GM19455 (cell line): ENCODE measurements around the gene EPB42.

ENCODE experiments used
- ATAC-seq: cut with Tn5 transposase; IDR thresholded peaks from one replicate; pipeline ENCODE4 v1.9.1; 2021; ENCODE audit not compliant: unreplicated experiment

The EPB42 gene

GRCh38 chr15:43220991-43221403, at the start of gene EPB42:
EPB42 (minus strand) TSS chr15:43221018; CDS start chr15:43220825, 193 bp downstream.
- no peak for ATAC-seq

GRCh38 chr15:43270113-43270665, 49.4 kb upstream of the EPB42 start:
- ATAC-seq: no peak

GRCh38 chr15:43268111-43269105, 47.6 kb upstream of the EPB42 start:
- no peak for ATAC-seq

- no peak for ATAC-seq
Observed at GRCh38 chr15:43267439-43267838, 46.6 kb upstream of the EPB42 start.

GRCh38 chr15:43266834-43267233, 46.0 kb upstream of the EPB42 start, which contains the start of gene TGM5:
TGM5 (minus strand) TSS chr15:43266928; CDS start chr15:43266849, 79 bp downstream.
- ATAC-seq: no peak

GRCh38 chr15:43266386-43266785, 45.6 kb upstream of the EPB42 start:
- no peak for ATAC-seq

GRCh38 chr15:43260011-43260615, 39.3 kb upstream of the EPB42 start:
- no peak for ATAC-seq

GRCh38 chr15:43258781-43259180, 38.0 kb upstream of the EPB42 start:
- no peak for ATAC-seq

GRCh38 chr15:43256341-43256740, 35.5 kb upstream of the EPB42 start:
- no peak for ATAC-seq

- ATAC-seq: no peak
Observed at GRCh38 chr15:43255376-43255775, 34.6 kb upstream of the EPB42 start.

- ATAC-seq: no peak
Observed at GRCh38 chr15:43253431-43254403, 32.9 kb upstream of the EPB42 start.

- no peak for ATAC-seq
Observed at GRCh38 chr15:43251871-43252250, 31.0 kb upstream of the EPB42 start.

- no peak for ATAC-seq
Observed at GRCh38 chr15:43251185-43251870, 30.5 kb upstream of the EPB42 start.

- no peak for ATAC-seq
Observed at GRCh38 chr15:43250785-43251184, 30.0 kb upstream of the EPB42 start.

- no peak for ATAC-seq
Observed at GRCh38 chr15:43249699-43250203, 28.9 kb upstream of the EPB42 start.

DNA sequence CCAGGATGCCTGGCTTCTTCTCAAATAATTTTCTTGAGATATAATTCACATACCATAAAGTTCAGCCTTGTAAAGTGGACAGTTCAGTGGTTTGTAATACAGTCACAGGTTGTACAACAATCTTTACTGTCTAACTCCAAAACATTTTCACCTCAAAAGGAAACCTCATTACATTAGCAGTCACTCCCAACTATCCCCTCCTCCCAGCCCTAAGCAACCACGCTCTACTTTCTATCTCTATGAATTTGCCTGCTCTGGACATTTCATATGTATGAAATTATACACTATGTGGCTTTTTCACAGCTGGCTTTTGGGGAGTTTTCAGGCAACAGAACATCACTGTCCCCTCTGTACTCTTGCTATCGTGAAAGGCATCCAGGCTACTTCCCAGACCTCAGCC, 28.4 kb upstream of the EPB42 start:
- no peak for ATAC-seq

DNA sequence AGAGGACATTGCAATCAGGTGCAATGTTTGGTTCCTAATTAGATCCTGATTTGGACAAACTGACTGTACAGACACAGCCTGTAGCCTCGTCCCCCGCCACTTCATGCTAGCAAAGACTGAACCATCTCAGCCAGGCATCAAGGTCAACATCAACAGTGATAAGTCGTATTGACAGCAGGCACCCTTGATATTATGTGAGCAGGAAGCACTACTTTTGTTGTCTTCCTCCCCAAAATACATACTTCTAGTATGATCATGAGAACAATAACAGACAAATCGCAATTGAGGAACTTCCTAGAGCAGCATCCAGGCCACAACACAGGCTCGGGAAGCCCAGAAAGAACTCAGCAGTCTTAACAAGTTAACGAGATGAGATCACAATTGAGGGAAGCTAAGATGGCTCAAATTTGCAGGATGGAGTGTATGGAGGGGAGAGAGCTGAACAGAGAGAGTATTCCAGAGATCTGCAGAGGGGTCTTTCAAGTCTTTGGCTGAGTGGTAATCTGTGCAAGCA, 25.5 kb upstream of the EPB42 start:
- ATAC-seq: no peak

GRCh38 chr15:43244092-43244491, 23.3 kb upstream of the EPB42 start:
- ATAC-seq: no peak

DNA sequence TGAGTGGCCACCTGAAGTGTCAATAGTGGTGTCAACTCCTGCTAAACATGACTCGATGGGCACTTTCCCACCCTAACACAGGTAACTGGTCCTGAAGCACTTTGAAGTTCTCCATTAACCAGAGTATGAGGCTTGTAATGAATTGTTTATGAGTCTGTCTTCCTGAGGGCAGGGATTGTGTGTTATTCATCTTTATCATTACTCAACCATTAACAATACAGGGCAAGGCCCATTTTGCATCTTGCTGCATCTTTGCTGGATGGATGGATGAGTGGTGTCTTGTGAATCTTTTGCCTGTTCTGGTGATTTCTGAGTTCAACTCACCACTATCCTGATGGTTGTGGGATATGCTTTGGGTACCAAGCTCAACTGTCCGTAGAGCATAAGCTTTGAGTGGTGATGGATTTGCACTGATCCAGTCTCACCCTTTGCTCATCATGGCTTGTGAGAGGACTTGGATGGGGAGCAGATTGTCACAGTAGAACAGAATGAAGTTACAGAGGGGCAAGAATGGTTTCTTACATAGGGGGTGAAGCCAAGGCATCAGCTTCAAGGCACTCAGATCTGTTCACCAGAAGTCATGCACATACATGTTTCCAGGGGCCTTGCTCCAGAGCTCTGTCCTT, 22.3 kb upstream of the EPB42 start:
- ATAC-seq: no peak
